Renal pelvis (tissue), 4 donors: ENCODE results near the gene STK32B. TPM values are rescaled to one million over a fixed set of nuclear protein-coding genes. Genes with fewer than 3 reads are reported as not detected.
"Not testable (repeated sequence)": the region's sequence is repeated elsewhere in the genome, so short reads cannot be mapped to it uniquely, and the experiment has no call there.

Source experiments
- DNase-seq: peaks from one replicate; pipeline ENCODE4 v3.0.0-alpha.2; 2013
- polyA plus RNA-seq, 3 donors: library from polyadenylated mRNA; unstranded; fragments of 120-200 nt; gene quantifications; one replicate each; pipeline ENCODE4 v1.2.1, GENCODE V29; 2013; ENCODE audit not compliant: insufficient read length in 3 of 3

The STK32B gene
- polyA plus RNA-seq, 3 donors, result 7.2 to 10.6 (median 8.4) TPM

DNA sequence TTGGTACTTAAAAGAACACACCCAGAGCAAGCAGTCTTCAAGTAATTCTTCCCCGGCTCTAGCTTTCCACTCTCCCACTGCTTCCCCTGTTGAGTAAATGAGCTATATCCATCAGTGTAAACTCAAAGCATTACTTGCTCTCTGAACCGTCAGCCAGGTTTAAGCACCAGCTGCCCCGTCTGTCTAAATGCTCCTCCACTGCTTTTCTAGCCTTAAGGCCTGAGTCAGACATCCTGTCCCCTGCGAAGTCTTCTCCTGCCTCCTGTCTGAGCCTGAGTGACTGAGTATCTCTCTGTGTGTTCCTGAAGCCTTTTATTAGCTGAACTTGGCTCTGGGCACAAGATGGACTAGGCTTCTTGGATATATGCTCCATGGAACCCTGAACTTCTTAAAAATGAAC, 205.1 kb downstream of the STK32B start:
- no peak for DNase-seq

DNA sequence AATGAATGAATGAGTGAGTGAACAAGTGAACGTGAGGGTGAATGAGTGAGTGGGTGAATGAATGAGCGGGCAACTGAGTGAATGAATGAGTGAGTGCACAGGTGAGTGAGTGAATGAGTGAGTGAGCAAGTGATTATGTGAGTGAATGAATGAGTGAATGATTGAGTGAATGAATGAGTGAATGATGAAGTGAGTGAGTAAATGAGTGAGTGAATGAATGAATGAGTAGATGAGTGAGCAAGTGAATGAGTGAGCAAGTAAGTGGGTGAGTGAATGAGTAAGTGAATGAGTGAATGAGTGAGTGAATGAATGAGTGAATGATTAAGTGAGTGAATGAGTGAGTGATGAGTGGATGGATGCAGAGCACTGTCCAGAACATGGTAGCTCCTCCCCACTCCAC, 205.8 kb downstream of the STK32B start:
- DNase-seq, result no peak

DNA sequence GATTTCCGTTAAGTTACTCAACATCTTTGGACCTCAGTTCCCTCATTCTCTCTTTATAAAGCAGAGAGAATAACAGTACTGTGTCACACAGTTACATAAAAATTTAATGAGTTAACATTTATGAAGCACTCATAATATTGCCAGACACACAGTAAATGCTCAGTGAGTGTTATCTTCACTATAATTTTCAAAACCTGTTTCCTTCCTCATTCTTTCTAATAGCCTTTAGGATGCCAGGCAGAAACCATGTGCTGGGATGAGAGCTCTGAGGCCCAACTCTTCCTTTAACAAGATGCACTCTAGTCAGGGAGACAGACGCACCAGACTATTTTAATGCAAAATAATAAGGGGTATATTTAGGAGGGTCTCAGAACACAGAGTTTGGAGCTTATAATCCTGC, 208.2 kb downstream of the STK32B start:
- DNase-seq, result no peak

DNA sequence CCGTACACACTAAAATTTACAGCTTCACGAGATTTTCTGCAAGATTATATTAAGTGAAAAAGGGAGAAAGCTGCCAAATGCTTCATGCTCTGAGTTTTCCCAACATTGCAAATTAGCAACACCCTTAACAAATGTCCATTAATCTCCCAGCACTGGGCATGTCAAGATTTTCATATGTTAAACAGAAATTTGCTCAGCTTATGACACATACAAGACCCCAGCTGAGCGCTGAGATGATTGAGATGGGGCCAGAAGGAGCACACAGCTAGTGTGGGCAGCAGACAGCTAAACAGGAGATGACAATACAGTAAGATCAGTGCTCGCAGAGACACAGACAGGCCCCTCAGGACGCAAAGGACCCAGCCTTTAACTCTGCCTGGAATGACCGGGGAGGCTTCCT, 208.8 kb downstream of the STK32B start:
- DNase-seq, result no peak

DNA sequence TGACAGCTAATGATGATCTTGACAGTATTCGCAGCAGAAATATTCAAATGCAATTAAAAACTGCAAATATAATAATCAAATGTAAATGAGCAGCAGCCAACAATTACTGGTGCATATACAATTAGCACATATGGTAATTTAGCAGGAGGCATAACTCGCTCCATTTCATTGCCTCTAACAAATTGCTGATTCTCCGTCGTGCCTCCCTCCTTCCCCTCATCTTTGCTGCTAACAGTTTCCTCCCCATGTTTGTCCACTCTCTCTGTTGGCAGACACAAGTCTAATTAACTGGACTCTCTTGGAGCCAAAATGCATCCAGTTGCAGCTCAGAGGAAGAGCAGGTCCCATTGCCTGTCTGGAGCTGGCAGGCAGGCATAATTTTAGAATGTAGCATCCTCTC, 210.6 kb downstream of the STK32B start:
- DNase-seq, result no peak

DNA sequence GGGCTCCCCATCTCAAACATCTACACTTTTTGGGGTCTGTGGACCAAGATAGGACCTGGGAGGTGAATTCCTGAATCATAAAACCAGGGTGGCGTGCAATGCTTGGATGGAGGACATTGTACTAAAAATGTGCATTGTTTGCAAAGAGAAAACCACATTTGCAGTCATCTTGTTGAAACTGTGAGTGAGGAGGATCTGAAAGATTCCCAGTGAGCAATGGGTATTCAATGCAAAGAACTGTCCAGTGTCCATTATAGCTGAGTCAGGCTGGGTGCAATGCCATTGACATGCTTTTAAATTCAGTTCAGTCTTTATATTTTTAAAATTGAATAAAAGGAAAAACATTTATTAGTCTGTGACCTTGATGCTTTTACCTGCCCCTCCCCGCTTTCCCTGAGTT, 215.7 kb downstream of the STK32B start:
- DNase-seq, result no peak

DNA sequence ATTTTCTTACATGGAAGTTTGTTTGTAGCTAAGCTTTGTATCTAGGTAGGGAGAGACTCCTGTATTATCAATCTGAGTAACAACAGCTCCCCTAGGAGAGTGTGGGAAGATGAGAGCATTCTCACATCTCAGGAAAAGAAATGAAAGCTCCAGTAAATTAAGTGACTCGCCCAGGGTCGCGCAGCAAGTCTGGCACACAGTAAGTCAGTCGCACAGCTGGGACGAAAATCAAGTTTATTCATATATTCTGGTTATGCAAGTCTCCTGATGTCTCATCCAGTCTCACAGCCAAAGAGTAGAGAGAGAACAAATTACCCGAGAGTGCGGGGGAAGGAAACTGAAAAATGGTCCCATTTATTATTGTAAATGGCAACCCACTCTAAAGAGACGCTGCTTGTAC, 216.1 kb downstream of the STK32B start:
- DNase-seq, result no peak

DNA sequence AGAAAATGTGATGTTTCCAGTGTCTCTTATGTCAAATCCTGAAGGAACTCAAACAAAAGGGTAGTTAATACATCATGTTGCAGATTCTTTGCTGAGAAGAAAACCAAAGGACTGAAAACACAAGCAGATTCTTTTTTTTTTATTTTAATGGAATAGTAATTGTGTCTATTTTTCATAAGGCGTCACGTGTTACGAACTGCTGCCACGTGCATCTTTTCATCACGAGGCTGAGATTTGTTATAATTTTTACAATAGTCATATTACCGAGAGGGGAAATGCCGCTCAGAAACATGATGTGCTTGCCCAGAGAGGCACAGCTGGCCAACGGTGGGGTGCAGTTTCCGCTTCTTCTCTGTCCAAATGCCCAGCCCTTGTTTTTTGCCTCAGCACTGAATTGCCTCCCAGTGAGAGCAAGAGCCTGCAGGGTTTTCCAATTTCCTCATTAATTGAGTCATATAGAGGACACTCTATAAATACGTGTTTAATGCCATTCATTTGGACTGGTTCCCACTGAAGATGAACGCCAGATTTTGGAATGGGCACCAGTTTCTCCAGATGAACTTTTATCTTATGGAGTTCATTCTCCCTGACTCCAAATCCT, 225.3 kb downstream of the STK32B start:
- no peak for DNase-seq

DNA sequence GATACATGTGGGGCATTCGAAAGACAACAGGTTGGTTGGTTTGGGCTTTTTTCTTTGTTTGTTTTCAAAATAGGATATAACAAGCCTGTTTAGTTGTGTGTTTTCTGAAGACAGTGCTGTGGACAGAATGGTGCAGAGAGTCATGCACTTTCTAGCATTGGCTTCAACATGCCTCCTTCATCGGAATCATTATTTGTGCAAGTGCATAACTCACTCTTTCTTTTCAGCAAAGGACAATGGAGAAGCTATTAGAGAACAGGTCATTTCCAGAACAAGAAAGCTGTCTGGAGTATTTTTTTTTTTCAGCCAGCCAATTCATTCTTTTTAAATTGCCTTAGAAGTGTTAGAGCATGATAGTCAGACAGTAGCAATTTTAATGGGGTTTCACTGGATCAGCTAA, 225.8 kb downstream of the STK32B start:
- DNase-seq, result no peak

DNA sequence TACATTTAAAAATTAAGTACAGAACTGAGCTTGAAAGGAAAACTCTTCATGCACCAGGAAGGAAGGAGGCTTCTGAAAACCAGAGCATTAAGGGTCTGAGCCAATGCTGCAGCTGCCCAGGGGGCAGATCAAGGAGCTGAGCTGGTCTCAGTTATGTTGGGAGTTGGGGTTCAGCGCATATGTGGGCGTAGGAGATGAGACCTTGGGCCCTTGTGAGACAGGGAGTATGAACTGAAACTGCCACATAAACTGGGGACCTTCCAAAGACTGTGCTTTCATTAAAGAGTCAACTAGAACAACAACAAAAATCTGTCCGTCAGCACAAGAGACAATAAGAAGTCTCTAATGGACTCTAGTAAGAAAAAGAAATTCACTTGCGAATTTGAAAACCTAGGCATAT, 226.9 kb downstream of the STK32B start:
- DNase-seq, result no peak

DNA sequence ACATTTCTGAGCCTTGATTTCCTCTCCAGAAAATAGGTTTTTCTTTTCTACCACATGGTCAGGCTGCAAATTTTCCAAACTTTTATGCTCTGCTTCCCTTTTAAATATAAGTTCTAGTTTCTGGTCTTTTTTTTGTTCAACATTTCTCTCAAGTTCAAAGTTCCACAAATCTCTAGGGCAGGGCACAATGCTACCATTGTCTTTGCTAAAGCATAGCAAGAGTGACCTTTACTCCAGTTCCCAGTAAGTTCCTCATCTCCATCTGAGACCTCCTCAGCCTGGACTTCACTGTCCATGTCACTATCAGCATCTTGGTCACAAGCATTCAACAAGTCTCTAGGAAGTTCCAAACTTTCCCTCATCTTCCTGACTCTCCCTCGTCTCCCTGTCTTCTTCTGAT, 228.8 kb downstream of the STK32B start:
- not testable (repeated sequence) for DNase-seq

DNA sequence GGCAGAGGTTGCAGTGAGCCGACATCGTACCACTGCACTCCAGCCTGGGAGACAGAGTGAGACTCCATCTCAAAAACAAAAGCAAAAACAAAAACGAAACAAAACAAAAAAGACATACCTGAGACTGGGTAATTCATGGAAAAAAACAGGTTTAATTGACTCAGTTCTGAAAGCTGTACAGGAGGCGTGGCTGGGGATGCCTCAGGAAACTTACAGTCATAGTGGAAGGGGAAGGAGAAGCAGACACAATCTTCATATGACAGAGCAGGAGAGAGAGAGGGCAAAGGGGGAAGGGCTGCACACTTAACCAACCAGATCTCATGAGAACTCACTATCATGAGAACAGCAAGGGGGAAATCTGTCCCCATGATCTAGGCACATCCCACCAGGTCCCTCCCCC, 229.5 kb downstream of the STK32B start:
- DNase-seq, result no peak

DNA sequence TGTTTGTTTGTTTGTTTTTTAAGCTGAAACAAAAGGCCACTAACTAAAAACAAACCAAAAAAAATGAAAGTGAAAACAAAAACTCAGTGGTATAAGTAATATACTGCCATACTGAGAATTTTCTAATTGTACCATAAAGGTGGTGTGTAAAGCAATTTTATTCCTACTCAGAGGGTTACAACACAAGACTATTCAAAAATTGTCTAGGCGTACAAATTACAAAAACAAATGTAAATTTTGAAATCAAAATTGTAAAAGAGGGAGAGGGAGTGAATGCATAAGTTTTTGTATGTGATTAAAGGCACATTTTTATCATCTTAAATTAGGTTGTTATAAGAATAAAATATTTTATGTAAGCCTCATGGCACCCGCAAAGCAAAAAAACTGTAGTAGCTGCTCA, 232.6 kb downstream of the STK32B start:
- no peak for DNase-seq

DNA sequence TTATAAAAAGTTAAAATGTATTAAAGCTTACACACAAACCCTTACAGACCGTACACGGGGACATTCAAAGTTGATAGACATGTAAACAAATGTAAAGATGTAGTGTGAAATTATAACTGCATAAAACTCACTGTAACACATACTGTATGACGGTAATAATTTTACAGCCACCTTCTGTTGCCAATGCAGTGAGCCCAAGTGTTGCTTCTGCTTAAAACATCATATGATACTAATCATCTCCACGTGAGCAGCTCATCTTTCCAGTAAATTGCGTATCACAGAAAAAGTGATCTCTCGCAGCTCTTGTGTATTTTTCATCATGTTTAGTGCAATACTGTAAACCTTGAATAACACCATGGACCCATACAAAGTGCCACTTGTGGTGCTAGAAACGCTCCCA, 233.2 kb downstream of the STK32B start:
- no peak for DNase-seq

DNA sequence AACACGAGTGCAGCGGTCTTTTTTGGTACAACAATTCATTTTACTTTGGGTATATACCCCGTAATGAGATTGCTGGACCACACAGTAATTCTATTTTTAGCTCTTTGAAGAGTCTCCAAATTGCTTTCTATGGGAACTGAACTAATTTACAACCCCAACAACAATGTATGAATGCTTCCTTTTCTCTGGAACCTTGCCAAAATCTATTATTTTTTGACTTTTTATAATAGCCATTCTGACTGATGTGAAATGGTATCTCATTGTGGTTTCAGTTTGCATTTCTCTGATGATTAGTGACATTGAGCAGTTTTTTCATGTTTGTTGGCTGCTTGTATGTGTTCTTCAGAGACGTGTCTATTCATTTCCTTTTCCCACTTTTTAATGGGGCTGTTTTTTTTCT, 240.8 kb downstream of the STK32B start:
- DNase-seq, result no peak

DNA sequence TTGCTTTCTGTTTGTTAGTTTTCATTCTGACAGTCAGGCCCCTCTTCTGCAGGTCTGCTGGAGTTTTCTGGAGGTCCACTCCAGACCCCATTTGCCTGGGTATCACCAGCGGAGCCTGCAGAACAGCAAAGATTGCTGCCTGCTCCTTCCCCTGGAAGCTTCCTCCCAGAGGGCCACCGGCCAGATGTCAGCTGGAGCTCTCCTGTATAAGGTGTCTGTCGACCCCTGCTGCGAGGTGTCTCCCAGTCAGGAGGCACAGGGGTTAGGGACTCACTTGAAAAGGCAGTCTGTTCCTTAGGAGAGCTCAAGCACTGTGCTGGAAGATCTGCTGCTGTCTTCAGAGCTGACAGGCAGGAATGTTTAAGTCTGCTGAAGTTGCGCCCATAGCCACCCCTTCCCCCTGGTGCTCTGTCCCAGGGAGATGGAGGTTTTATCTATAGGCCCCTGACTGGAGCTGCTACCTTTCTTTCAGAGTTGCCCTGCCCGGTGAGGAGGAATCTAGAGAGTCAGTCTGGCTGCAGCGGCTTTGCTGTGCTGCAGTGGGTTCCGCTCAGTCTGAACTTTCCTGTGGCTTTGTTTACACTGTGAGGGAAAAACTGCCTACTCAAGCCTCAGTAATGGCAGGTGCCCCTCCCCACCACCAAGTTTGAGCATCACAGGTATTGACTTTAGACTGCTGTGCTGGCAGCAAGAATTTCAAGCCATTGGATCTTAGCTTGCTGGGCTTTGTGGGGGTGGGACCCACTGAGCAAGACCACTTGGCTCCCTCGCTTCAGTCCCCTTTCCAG, 246.9 kb downstream of the STK32B start:
- not testable (repeated sequence) for DNase-seq

DNA sequence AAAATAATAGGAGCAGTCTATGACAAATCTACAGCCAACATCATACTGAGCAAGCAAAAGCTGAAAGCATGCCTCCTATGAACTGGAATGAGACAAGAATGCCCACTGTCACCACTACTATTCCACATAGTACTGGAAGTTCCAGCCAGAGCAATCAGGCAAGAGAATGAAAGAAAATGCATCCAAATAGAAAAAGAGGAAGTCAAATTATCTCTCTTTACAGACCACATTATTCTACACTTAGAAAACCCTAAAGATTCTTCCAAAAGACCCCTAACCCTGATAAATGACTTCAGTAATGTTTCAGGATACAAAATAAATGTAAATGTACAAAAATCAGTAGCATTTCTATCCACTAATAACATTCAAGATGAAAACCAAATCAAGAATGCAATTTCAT, 249.0 kb downstream of the STK32B start:
- DNase-seq, result no peak

DNA sequence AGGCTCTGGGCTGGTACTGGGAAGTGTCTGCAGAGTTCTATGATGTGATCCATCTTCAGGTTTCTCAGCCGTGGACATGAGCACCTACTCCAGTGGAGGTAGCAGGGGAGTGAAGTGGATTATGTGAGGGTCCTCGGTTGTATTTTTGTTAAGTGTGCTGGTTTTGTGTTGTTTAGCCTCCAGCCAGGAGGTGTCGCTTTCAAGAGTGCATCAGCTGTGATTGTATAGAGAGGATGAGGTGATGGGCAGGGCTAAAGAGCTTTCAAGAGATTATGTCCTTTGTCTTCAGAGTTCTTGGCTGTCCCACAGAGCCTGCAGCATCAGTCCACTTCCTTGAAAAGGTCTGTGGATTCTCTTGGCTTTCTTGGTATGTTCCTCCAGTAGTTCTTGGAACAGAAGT, 256.6 kb downstream of the STK32B start:
- DNase-seq, result no peak

DNA sequence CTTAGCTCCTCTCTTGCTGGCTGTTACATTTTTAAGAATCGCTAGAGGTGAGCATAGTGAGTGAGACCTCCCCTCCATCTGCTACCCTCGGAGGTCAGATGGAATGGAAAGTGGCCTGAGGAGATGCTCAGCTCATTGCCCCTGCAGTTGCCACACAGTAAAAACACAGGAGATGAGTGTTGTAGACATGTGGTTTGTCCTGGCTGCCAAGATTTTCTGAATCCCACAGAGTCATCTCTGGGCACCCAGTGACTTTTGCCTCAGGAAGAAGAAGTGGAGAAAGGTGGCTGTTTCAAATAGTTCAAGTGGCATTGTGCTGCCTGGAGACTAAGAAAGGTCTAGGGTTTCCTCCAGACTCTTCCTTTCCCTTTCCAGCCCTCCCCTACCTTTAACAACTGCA, 271.0 kb downstream of the STK32B start:
- no peak for DNase-seq

DNA sequence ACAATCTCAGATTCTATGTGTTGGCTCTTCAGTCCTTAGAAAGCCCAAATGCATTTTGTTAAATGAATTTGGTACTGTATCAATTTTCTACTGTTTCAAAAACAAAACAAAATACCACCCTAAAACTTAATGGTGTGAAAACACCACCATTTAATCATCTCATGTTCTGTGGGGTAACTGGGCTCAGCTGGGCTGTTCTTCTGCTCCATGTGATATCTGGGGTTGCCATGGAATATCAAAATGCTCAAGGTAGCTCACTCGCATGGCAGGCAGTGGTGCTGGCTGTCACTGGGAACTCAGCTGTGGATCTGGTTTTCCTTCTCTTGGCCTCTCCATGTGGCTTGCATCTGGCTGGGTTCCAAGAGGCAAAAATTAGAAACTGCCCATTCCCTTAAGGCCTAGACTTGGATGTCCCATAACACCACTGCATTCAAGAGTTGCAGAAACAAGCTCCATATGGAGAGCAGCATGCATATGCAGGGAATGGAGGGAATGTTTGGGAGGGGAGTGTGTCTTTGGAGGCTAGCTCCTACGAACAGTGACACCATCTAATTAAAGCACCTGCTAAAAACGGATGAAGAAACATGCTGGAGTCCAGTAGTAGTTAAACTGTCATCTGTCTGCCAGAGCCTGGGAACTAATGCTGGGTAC, 279.2 kb downstream of the STK32B start:
- DNase-seq, result no peak

DNA sequence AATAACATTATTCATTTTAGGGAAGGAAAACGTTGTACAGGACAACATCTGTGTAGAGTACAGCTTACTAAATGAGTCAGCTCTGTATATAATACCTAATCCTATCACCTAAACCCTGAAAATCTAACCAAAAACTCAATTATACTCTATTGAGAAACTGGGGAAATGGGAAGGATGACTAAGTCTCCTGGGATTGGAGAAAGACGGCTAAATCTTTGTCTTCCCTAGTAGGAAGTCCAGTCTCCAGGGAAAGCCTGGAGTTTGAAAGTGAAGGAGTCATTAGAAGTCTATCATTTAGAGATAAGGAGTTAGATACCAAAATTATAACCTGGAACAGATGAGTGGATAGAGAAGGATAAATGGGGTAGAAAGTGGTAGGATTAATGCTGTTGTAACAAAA, 286.5 kb downstream of the STK32B start:
- DNase-seq, result no peak

DNA sequence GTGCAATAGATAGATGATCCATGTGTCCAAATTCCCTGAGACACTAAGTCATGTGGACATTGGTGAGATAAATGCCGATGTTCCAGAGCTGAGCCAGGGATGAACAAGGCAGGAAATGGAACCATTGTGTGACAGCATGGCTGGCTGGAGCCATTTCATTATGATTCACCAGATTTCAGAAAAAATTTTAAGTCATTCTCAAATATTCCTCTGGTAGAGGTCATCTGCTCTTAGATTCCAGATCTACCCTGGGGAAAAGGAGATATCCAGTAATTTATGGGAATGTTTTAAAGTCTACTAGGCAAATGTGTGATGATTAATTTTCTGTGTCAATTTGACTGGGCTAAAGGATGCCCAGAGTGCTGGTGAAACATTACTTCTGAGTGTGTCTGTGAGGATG, 287.3 kb downstream of the STK32B start:
- no peak for DNase-seq

DNA sequence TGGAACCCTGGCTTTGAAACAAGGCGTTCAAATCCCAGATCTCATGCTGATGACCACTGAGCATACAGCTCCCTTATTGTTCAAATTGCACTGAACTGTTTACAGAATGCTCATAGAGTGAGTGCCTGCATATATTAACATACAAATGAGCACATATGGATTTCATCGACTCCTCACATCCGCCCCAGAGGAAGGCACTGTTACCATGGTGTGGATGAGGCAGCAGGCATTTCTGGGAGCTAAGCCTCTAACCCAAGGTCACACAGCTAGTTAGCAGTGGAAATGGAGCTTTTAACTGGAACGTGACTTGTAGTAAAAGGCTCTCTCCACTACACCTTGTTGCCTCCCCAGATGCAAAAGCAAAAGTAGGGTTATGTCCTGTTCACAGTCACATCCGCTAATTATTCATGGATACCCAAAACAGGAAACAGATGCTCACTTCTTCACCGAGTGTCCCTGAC, 289.7 kb downstream of the STK32B start:
- DNase-seq, result no peak
